HG03135 (cell line): ENCODE data around the gene KIF19.
"Not testable (repeated sequence)": the region's sequence is repeated elsewhere in the genome, so short reads cannot be mapped to it uniquely, and the experiment has no call there.

Experiments used
- ATAC-seq: cut with Tn5 transposase; IDR thresholded peaks from one replicate; pipeline ENCODE4 v1.9.1; 2021; ENCODE audit warnings: mild to moderate bottlenecking, moderate library complexity; ENCODE audit not compliant: unreplicated experiment

Gene KIF19, protein sequence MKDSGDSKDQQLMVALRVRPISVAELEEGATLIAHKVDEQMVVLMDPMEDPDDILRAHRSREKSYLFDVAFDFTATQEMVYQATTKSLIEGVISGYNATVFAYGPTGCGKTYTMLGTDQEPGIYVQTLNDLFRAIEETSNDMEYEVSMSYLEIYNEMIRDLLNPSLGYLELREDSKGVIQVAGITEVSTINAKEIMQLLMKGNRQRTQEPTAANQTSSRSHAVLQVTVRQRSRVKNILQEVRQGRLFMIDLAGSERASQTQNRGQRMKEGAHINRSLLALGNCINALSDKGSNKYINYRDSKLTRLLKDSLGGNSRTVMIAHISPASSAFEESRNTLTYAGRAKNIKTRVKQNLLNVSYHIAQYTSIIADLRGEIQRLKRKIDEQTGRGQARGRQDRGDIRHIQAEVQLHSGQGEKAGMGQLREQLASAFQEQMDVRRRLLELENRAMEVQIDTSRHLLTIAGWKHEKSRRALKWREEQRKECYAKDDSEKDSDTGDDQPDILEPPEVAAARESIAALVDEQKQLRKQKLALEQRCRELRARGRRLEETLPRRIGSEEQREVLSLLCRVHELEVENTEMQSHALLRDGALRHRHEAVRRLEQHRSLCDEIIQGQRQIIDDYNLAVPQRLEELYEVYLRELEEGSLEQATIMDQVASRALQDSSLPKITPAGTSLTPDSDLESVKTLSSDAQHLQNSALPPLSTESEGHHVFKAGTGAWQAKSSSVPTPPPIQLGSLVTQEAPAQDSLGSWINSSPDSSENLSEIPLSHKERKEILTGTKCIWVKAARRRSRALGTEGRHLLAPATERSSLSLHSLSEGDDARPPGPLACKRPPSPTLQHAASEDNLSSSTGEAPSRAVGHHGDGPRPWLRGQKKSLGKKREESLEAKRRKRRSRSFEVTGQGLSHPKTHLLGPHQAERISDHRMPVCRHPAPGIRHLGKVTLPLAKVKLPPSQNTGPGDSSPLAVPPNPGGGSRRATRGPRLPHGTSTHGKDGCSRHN

DNA sequence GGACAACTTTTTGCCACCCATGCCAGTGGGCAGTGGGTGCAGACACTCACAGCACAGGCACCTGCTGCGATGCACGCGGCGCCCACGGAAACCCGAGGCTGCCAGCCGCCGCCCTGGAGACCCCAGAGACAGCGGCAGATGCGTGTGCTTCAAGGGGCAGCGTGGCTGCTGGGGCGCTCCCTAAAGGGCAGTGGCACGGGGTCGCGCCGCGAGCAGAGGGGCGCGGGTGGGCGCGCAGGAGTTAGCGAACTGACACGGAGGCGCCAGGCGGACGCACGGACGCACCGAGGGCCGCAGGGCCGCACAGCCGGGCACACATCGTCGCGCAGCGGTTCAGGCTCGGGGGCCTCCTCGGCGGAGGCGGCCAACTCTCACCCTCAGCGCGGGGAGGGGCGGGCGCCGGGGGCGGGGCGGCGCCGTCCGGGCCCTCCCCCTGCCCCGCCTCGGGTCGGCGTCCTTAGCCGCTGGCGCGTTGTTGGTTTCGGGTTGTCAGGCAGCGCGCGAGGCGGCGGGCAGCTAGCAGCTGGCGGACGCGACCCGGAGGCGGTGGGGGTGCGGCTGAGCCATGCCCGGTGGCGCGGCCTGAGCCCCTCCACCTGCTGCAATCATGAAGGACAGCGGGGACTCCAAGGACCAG is at the start of gene KIF19:
KIF19 (plus strand) TSS at position 484 of the 637 bp plus-strand sequence; CDS start at position 608, 124 bp downstream.
- no peak for ATAC-seq

DNA sequence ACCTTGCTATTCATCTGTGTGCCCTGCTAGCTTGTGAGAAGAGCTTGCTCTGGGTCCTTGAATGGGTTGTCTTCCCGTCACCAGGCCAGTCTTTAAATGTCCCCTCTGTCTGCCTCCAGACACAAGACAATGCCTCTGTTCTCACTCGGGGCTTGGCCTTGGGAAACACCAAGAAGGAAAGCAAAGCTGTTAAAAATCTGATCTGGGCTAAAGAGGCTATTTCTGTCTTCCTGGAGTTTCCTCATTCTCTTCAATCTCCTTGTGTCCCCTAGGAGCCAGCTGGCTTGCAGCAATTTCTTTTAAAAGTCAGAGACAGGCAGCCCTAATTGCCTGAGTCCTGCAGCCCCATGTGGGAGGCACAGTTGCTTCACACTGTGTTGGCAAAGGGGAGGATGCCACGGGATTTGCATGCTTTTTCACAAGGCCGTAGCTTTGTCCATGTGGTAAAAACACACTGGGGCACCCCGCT is 49.5 kb upstream of the KIF19 start:
- ATAC-seq, result no peak

DNA sequence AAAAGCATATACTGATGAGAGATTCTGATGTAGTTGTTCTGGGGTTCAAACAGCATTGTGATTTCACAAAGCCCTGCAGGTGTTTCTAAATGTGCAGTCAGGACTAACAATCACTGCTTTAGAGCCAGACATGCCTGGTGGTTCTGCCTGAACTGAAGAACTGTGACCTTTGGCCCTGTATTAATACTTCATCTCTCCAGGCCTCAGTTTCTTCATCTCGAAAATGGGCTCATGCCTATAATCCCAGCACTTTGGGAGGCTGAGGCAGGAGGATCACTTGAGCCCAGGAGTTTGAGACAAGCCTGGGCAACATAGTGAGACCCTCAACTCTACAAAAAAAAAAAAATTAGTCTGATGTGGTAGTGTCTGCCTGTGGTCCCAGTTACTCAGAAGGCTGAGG is 48.1 kb upstream of the KIF19 start:
- no peak for ATAC-seq

DNA sequence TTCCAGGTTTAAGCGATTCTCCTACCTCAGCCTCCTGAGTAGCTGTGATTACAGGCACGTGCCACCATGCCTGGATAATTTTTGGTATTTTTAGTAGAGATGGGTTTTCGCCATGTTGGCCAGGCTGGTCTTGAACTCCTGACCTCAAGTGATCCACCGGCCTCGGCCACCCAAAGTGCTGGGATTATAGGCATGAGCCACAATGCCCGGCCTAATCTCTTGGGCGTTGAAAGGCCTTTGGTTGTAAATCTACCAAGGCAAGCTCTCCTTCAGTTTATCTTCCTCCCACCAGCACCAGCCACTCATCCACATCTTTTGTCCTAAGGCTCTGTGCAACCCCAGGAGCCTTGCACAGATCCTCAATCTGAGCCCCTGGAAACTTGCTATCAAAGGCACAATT is 46.4 kb upstream of the KIF19 start:
- ATAC-seq, result not testable (repeated sequence)

DNA sequence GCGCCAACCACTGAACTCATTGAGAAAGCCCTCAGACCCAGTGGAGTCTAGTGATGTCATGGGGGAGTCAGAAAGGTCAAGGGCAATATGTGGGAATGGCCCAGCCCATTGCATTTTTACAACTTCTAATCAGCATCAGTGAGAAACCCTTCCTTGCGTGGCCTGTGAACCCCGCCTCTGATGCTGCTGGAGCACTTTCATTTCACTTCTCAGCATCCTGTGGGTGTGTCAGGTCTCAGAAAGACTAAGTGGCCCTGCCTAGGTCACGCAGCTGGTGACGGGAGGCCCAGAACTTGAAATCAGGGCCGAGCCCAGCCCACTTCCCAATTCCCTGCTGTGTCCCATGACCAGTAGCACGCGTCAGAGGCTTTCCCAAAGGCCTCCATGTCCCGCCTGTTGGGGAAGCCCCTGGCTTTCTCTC is 45.9 kb upstream of the KIF19 start:
- ATAC-seq, result no peak

DNA sequence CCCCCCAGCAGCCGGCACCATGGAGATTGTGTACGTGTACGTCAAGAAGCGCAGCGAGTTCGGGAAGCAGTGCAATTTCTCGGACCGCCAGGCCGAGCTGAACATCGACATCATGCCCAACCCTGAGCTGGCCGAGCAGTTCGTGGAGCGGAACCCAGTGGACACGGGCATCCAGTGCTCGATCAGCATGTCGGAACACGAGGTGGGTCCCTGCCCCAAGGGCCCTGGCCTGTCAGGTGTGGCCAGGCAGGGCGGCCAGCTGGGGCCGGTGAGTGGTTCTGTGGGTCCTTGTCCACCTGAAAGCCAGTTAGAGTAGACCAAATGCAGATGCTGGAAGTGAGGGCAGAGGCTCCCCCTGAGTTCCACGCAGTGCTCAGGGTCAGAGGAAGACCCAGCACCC is 44.2 kb upstream of the KIF19 start:
- no peak for ATAC-seq

DNA sequence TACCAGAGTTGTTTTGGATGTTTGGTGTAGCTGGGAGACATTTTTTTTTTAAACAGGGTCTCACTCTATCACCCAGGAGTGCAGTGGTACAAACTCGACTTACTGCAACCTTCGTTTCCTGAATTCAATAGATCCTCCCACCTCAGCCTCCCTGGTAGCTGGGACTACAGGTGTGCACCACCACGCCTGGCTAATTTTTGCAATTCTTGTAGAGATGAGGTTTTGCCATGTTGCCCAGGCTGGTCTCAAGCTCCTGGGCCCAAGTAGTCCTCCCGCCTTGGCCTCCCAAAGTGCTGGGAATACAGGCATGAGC is 43.8 kb upstream of the KIF19 start:
- ATAC-seq, result not testable (repeated sequence)

DNA sequence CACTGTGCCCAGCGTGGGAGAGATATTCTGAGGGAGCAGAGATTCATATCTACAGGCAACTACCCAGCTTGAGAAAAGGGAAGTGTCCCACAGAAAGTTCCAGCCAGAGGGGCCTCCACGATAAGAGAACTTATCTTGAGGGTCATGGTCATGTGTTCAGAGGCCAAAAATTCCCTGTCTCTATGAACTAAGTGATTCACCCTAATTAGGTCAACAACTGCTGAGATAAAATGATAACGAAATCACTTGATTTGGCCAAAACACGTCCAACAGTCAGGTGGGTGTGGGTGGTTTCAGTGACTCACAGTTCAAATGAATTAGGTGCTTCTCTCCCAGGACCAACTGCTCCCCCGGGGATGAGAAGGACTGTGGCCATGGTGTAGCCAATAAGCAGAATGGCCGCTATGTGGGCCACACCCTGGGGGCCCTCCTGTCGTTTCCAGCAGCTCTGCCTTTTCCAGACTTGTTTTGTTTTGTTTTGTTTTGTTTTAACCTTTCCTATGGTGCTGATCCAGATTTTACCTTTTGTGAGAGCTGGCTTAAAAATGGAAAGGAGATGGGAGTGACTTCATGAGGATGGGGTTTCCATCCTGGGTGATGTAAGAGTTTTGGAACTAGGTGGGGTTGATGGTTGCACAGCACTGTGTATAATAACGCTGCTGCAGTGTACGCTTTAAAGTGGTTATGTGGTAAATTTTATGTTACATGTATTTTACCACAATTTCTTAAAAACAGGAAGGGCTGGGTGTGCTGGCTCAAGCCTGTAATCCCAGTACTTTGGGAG is 43.2 kb upstream of the KIF19 start:
- no peak for ATAC-seq

DNA sequence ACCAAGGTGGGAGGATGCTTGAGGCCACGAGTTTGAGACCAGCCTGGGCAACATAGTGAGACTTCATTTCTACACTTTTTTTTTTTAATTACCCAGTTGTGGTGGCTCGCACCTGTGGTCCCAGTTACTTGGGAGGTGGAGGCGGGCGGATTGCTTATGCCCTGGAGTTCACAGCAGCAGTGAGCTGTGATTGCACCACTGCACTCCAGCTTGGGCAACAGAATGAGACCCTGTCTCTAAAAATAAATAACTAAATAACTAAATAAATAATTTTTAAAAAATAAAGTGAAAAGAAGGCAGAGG is 42.7 kb upstream of the KIF19 start:
- no peak for ATAC-seq

DNA sequence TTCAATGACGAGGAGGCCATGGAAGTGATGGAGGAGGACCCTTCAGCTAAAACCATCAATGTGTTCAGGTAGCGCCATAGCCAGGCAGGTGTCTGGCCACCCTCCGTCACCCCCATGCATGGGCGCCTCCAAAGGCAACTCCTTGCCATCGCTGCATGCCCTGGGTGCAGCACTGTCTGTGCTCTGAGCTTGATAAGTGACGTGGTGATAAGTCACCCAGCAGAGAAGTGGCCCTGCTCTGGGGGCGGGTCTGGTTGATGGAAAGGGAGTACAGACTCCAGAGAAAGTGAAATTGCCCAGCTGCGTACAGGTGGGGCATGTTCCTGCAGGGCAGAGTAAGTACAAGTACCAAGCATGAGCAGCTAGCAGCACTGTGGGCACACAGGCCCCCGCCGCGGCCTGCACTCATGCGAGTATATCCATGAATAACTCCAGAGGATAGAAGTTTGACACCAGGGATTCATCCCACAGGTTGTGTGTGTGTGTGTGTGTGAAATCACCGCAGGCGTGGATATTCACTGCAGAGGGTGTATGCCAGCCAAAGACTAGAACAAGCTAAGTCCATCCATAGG is 38.9 kb upstream of the KIF19 start:
- ATAC-seq, result no peak

DNA sequence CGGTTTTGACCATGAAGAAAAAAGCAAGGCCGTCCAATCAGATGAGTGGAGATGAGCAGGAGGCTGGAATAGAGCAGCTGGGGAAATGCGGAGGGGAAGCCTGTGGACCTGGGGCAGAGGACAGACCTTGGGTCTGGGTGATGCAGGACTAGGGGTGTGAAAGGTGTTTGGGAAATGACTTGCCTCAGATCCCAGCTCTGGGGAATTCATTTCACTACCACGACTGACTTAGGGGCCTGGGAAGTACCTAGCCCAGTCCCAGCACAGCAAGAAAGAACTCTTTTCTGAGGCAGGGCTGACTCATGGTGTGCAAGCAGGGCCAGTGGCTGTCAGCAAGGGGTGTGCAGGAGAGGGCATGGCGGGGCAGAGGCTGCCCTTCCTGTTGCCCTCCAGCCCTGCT is 37.2 kb upstream of the KIF19 start:
- no peak for ATAC-seq

DNA sequence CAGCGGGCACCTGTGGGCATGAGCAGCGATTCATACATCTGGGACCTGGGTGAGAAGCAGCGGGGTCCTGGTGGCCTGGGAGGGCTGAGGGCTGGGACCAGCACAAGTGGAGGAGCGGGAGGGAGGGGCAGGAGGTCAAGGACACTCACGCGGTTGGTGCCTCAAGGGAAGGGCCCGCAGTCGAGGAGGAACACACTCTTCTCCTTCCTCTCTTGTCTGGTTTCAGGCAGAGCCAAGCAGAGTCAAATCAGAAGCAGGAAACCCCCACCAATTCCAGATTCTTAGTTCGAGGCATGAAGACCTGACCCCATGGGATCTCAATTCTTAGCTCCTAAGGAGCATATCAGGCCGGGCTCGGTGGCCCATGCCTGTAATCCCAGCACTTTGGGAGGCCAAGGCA is 36.3 kb upstream of the KIF19 start:
- no peak for ATAC-seq

DNA sequence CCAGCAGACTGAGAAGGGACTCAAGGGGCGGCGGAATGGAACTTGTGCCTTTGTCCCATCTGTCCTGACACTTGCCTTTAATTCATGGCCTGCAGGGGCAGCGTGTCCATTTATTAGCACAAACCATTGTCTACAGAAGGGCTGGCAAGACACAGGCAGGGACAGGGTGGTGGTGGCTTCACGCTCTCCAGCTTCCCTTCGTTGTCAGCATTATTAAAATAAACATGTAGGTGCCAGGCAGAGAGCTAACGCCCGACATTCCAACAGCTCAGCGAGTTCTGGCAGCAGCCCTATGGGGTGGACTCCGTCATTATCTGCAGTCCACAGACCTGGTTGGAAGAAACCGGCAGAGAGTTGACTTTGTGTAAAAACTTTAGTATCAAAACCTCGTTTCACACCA is 35.7 kb upstream of the KIF19 start:
- ATAC-seq, result no peak

DNA sequence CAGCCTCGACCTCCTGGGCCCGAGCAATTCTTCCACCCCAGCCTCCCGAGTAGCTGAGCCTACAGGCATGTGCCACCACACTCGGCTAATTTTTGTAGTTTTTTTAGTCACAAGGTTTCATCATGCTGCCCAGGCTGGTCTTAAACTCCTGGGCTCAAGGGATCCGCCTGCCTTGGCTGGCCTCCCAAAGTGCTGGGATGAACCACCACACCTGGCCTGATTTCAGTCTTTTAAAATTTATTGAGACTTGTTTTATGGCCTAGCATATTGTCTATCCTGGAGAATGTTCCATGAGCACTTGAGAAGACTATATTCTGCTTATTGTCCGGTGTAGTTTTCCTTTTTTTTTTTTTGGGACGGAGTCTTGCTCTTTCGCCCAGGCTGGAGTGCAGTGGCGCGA is 33.5 kb upstream of the KIF19 start:
- no peak for ATAC-seq

DNA sequence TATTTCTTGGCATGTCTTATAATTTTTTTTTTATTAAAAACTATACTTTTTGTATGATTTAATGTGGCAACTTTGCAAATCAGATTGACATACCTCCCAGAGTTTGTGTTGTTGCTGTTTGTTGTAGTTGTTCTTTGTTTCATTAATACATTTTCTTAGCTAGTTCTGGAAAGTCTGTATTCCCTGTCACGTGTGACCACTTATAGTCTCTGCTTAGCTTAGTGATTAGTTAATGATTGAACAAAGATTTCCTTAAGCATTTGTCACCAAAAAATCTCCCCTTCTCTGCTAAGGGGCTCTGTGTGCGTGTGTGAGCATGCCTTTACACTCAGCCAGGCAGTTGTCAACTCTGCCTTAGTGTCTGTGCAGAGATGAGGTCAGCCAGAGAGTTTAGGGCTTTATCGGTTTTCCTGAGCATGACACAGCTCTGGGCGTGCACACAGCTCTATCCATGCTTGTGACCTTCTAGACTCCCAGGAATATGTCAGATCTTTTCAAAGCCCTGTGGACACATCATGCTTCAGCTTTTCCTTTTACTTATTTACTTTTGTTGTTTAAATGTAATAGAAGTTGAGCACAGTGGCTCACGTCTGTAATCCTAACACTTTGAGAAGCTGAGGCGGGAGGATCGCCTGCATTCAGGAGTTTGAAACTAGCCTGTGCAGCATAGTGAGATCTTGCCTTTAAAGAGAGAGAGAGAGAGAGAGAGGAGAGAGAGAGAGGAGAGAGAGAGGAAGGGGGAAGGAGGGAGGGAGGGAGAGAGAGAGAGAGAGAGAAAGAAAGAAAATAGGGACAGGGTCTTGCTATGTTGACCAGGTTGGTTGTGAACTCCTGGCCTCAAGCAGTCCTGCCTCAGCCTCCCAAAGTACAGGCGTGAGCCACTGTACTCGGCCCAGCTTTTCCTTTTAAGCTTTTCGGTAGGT is 30.1 kb upstream of the KIF19 start:
- ATAC-seq, result no peak

DNA sequence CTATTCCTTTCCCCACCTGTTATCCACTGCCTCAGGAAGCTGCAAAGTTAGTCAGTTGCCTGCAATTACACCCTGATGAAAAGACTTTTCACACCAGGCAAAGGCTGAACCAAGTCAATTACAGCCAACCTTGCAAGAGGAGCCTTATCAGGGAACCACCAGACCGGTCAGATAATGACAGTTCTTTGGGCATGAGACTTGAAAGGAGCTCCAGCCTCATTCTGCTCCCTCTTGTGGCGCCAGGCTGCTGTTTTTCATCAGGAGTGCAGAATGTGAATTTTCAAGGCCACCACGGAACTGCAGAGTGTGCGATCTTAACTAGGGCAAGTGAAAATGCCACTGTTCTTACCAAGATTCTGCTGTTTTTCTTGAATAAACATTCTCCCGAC is 29.5 kb upstream of the KIF19 start:
- no peak for ATAC-seq

DNA sequence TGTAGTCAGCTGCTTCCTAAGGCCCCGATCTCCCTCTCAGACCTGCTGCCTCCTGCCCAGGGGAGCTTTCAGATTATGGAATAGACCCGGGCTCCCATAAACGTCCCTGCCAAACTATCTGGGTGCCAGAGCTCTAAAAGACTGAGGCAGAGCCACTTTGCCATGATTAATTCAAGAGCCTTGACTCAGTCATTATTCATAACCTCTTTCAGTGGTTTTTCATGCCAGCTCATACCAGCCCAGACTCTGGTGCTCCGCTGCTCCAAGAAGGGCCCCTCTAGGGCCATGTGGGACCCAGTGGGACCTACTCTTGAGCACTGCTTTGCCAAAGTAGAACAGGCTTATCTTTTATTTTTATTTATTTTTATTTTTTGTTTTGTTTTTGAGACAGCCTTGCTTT is 28.1 kb upstream of the KIF19 start:
- no peak for ATAC-seq

DNA sequence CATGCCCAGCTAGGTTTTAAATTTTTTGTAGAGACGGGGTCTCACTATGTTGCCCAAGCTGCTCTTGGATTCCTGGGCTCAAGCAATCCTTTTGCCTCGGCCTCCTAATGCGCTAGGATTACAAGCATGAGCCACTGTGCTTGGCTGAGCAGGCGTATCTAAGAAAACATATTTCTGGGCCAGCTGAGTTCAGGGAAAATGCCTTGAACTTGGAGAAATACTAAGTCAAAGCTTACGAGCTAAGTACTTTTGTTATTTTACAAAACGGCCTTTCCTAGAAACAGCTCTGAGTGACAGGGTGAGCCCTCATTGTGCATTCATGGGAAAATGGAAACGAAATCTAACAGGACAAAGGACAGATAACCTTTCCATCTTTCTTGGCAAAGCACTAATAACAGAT is 27.2 kb upstream of the KIF19 start:
- no peak for ATAC-seq

DNA sequence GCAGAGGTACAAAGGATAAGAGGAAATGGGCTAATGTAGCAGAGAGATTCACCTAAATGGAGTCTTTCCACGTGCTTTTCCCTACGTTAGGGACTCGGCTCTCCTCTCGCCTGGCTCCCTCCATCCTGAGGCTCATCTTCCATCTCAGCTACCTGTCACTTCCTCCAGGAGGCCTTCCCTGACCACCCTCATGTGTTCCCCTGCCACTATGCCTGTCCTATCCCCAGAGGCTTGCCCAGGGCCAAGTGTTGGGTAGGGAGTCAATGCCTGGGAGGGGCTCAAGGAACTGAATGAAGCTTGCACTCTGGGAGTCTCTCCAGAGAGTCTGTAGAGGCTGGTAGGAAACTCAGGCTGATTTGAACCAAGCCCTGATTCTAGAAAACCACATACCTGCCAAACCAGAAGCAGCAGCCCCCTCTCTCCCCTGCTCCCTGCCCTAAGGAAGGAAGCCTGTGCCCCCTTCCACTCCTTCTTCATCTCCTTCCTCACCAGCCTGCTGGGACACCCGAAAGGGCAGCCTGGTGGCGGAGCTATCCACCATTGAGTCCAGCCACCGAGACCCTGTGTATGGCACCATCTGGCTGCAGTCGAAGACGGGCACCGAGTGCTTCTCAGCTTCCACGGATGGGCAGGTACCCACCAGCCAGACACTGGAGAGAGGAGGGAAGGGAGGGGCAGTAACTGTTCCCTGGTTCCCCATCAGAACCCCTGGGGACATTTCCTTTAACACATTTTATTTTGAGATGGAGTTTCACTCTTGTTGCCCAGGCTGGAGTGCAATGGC is 26.6 kb upstream of the KIF19 start:
- no peak for ATAC-seq
